Measurements from ENCODE around the gene ACSS1.

ACSS1 gene

GRCh38 chr20:24970030-24970553, 87.8 kb downstream of the ACSS1 start:
- DNase-seq: no peak

DNA sequence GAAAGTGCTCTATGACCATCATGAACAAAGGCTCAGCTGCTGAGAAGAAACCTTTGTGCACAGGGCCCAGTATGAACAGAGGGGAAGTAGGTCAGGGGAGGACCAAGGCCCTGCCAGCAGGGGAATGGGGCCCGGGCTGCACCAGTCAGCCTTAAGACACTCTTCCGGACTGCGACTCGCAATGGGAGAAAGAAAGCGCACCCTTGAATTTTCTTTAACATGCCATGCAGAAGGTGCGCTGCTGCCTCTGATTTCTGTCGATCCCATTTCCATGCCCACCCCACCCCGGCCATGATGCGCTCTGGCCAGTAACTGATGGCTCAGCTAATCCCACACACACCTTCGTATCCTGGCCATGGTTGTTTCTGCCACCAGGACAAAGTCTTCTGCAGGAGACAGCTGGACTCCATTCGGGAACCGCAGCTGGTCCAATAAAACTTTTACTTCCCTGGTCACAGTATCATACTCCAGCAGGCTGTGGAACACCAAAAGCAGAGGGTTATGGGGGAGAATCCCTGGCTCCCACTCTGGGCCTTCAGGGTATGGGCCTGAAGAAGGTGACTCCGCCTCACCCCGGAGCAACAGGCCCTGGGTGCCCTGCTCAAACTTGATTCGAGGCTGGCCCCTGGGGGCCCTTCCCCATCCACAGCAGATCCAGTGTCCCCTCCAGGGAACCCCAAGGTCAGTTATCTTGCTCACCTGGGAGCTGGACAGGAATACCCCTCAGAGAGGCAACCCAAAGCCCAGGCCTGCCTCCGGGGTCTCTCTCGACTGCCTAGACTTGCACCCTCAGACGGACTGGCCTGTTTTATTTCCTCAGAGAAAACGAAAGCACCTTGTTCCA, 88.5 kb downstream of the ACSS1 start:
- DNase-seq: no peak

- DNase-seq: no peak
These were observed 89.6 kb downstream of the ACSS1 start for GRCh38 chr20:24968278-24968800.

- DNase-seq: no peak
These were observed 91.5 kb downstream of the ACSS1 start for GRCh38 chr20:24966317-24967012.

DNA sequence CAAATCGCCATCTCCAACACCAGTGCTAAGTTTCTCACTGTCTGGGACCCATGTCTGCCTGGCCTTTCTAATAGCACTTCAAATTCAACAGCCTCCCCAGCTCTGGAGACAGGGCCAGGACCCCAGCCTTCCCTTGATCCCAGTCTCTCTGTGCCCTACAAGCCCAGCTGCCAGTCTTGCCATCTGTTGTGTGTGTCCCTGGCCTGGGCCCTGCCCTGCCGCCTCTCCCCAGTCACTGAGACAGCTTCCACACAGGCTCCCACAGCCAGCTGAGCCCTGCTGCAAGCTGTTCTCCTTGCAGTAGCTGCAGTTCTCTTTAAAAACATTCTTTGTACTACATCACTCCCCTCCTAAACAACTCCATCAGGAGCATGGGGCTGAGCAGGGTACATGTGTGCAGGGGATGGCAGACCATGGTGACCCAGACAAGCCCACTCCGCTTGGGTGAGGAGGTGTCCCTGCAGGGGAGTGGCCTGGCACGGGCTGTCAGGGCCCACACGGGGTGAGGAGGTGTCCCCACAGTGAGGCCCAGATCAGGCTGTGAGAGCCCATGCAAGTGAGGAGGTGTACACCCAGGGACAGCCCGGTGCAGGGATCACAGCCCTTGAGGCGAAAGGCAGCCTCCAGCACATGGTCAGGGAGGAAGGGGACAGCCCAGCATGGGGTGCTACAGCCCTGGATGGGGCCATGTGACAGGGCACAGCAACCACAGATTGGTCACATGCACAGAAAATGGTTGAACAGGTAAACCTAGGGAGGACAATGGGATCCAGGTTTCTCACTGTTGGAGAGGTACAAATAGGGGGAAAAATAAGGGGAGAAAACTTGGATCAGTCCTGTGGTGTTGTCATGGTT, 92.6 kb downstream of the ACSS1 start:
- no peak for DNase-seq

DNA sequence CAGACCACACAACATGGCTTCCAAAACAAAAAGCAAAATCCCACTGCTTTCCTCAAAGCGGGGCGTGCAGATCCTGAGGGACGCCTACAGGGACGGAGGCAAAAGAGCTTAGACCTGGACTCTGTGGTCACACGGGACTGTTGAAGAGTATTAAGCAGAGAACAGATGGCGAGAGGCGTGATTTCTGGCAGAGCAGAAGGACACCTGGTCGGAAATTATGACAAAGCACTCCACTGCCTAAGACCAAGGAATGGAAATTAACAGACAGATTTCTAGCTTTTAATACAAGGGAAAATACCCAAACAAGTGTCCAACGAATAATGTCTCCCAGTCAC, 93.5 kb downstream of the ACSS1 start:
- no peak for DNase-seq

- DNase-seq: no peak
These were observed 94.0 kb downstream of the ACSS1 start for GRCh38 chr20:24963672-24964505.

- no peak for DNase-seq
These were observed 95.4 kb downstream of the ACSS1 start for GRCh38 chr20:24962510-24962909.

- DNase-seq: no peak
These were observed 95.8 kb downstream of the ACSS1 start for GRCh38 chr20:24962182-24962492.

- DNase-seq: no peak
These were observed 96.4 kb downstream of the ACSS1 start for GRCh38 chr20:24961384-24962181.

DNA sequence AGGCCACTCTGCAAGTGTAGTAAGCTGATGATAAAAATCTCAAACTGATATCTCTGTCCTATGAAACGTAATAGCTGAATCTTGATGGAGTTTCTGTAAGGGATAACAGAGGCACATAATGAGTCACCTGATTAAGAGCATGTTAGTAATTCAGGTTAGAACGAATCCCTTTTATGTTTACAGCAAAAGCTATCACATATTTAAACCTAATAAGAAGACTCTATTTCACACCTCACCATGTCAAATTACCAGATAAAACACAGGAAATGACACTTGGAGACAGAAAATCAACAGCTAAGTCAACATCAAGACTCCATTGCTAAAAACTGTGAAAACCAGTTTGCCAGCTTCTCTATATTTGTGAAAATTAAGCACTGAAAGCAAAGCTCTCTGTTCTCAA, 97.1 kb downstream of the ACSS1 start:
- DNase-seq: no peak

GRCh38 chr20:24960302-24960801, 97.6 kb downstream of the ACSS1 start:
- DNase-seq: no peak

DNA sequence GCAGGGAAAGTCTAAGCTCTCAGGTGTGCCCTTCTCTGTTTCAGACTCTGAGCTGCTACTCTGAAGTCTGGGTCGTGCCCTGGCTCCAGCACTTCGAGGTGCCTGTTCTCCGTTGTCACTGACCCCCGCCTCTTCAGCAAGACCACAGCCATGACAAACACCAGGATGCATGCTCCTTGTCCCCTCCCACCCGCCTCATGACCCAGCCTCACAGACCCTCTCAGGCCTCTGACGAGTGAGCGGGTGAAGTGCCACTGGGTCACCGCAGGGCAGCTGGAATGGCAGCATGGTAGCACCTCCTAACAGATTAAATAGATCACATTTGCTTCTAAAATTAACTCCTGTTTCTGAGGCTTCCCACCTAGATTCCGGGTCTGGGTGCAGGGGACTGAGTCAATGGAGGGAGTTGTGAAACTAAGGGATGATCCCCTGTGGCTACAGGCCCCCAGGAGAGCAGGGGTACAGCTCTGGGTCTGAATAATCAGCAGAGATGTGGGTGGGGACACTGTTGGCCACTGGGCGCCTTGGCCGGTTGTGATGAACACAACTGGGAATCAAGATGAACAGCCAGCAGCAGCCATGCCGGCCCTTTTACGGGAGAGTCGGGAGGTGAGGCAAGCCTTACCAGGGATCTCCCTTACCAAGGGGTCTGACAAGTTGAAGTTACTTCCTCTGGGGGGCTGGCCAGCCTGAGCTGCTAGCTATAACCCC, 98.2 kb downstream of the ACSS1 start:
- DNase-seq: no peak

DNA sequence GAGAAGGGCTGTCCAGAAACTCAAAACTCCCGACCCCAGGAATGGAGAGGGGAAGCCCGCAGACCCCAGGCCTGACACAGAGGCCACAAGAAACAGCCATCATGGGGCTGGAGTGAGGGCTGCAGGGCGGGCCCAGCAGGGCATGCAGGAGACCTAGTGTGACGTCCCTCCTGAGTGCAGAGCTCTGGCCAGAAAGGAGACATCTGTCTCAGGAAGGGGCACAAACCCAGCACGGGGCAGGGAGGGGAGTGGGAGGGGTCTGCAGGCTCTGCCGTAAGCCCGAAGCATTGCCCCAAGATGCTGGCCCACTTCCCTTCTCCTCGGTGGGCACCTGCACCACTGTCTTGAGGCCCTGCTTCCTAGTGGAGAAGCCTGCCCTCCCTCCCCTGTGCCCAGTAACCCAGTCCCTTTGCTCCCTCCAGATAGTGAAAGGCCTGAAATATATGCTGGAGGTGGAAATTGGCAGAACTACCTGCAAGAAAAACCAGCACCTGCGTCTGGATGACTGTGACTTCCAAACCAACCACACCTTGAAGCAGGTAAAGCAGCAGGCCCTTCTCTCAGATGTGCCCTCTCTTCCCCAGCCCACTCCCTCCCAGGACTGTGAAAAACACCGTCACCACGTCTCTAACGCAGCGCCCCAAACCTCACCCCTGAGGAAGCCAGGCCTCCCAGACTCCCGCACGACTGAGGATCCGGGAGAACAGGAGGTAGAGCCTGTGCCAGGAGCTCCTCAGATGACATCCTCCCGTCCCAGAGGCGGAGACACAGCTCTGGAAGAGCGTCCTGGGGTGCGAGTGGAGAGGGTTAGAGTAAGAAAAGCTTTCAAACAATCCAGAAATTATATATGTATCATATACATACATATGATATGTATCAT, 99.2 kb downstream of the ACSS1 start:
- no peak for DNase-seq

DNA sequence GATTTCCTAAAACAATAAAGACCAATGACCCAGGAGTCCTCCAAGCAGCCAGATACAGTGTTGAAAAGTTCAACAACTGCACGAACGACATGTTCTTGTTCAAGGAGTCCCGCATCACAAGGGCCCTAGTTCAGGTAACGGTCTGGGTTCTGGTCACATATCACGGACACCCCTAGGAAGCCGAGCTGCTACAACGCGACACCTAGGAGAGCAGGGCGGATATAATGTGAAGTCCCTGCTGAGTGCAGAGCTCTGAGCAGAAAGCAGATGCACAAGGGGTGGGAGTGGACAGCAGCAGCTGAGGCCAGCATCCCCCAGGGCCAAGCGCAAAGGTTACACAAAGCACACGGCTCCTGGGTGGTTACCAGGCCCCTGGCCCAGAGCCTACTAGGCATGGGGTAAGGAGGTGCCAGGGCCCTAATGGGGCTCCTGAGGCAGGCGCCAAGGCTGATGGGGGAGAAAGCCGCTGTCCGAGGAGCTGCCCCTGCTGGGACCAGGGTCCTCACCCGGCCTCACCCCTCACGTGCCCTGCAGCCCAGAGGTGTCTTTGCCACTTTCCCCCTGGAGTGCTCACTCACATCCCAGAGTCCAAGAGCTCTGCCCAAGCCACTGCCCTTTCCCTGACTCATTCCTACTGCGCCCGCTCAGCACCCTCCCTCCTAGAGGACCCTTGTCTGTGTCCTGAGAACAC, 100.5 kb downstream of the ACSS1 start:
- no peak for DNase-seq

Data from hematopoietic multipotent progenitor cell treated with erythropoietin and hydrocortisone succinate and interleukin-3 and kit ligand, for 4 days (in vitro differentiated cells).